Measurements from ENCODE around the gene CEMIP.

Gene CEMIP

GRCh38 chr15:80925597-80926059 lies 146.5 kb downstream of the CEMIP start:
- no peak for TF ChIP-seq CTCF (IDR thresholded peaks at IDR 0.05; ENCODE audit: low read length, missing control alignments)
- DNase-seq (ENCODE audit: low read depth): no peak
- H3K4me3 ChIP-seq (replicated peaks; ENCODE audit: low read depth, low read length): no peak overlapping the region

GRCh38 chr15:80926126-80926525 lies 147.0 kb downstream of the CEMIP start:
- H3K4me3 ChIP-seq (replicated peaks; ENCODE audit: low read depth, low read length): no peak overlapping the region
- TF ChIP-seq CTCF (IDR thresholded peaks at IDR 0.05; ENCODE audit: low read length, missing control alignments): no peak
- DNase-seq (ENCODE audit: low read depth): no peak

GRCh38 chr15:80929225-80929624 lies 150.1 kb downstream of the CEMIP start:
- DNase-seq (ENCODE audit: low read depth): peak; percentile 48
- H3K4me3 ChIP-seq (replicated peaks; ENCODE audit: low read depth, low read length): no peak overlapping the region
- TF ChIP-seq CTCF (IDR thresholded peaks at IDR 0.05; ENCODE audit: low read length, missing control alignments): no peak

GRCh38 chr15:80929689-80930088 lies 150.5 kb downstream of the CEMIP start:
- no peak overlapping the region for H3K4me3 ChIP-seq (replicated peaks; ENCODE audit: low read depth, low read length)
- no peak for TF ChIP-seq CTCF (IDR thresholded peaks at IDR 0.05; ENCODE audit: low read length, missing control alignments)
- DNase-seq (ENCODE audit: low read depth): no peak

GRCh38 chr15:80931191-80931590 lies 152.0 kb downstream of the CEMIP start:
- no peak overlapping the region for H3K4me3 ChIP-seq (replicated peaks; ENCODE audit: low read depth, low read length)
- DNase-seq (ENCODE audit: low read depth): no peak
- TF ChIP-seq CTCF (IDR thresholded peaks at IDR 0.05; ENCODE audit: low read length, missing control alignments): no peak

- DNase-seq (ENCODE audit: low read depth): no peak
- TF ChIP-seq CTCF (IDR thresholded peaks at IDR 0.05; ENCODE audit: low read length, missing control alignments): no peak
- no peak overlapping the region for H3K4me3 ChIP-seq (replicated peaks; ENCODE audit: low read depth, low read length)
These were observed 152.7 kb downstream of the CEMIP start for GRCh38 chr15:80931721-80932512.

- no peak for TF ChIP-seq CTCF (IDR thresholded peaks at IDR 0.05; ENCODE audit: low read length, missing control alignments)
- DNase-seq (ENCODE audit: low read depth): no peak
- H3K4me3 ChIP-seq (replicated peaks; ENCODE audit: low read depth, low read length): no peak overlapping the region
These were observed 153.3 kb downstream of the CEMIP start for GRCh38 chr15:80932513-80932815.
